Activated T-cell treated with anti-CD3 and anti-CD28 coated beads for 4 hours (primary cell): ENCODE results near the gene ATL2.
"Not testable (repeated sequence)": the region's sequence is repeated elsewhere in the genome, so short reads cannot be mapped to it uniquely, and the experiment has no call there.

ENCODE experiments used
- DNase-seq: peaks from one replicate; pipeline ENCODE4 v3.0.0-alpha.2; 2020

Gene ATL2

DNA sequence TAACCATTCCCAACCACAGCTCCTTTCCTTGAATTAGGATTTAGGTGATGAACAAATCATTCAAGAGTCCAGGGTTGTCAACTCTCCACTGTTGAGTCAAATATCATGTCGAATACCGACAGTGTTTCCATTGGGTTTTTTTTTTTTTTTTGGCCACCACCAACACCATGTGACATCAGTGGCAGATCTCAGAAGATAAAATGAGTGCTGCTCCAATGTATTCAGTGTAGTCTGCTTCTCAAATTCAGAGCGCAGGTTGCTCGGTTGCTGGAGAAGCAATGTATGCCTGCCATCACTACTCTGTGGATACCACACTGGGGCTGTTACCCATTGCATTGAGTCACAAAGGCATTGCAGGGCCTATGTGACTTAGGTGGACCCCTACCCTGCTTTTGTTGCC is 10.8 kb upstream of the ATL2 start:
- no peak for DNase-seq

DNA sequence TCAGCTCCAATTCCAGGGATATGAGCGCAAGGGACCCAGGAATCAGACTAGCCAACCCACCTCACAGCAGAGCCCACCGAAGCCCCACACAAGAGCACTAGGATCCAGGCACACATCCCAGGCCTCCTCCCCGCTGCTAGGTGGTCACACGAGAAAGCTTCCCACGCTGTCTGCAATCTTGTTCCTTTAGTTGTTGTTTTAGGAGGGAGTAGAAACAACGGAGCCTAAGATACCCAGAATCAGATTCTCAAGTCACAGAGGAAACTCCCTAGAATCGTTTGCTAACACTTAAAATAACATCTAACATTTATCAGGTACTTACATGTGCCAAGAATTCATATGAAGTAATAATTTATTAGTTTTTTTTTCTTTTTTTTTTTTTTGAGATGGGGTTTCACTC is 9.7 kb upstream of the ATL2 start:
- no peak for DNase-seq

DNA sequence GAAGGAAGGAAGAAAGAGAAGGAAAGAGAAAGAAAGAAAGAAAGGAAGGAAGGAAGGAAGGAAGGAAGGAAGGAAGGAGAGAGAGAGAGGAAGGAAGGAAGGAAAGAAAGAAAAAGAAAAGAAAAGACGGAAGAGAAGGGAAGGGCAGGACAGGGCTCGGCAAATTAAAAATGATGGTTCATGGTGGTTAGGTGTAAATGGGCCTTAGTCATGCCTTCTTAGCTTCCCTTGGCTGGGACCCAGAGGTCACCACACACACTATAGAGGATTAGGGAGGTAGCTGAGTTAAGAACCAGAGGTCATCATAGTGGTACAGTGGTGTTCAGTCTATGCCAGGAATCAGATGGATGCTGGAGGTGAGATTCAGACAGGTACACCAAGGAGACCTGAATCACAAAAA is 9.3 kb upstream of the ATL2 start:
- DNase-seq: no peak

DNA sequence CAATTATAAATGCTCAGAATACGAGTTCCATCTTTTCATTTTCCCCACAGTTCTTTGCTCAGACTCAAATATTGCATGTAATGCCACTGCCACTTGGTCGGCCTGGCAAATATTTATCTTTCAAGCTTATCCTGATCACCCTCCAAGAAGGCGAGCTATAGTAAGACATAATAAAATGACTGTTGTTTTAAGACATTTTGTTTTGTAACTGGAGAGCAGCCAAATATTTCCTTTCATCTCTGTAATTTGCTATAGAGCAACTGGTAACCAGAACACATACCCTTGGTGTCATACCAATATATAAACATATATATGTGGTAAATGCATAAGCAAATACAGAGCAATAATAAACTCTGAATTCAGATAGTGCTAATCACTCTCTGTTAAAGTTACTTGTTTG is 7.3 kb upstream of the ATL2 start:
- DNase-seq: no peak

DNA sequence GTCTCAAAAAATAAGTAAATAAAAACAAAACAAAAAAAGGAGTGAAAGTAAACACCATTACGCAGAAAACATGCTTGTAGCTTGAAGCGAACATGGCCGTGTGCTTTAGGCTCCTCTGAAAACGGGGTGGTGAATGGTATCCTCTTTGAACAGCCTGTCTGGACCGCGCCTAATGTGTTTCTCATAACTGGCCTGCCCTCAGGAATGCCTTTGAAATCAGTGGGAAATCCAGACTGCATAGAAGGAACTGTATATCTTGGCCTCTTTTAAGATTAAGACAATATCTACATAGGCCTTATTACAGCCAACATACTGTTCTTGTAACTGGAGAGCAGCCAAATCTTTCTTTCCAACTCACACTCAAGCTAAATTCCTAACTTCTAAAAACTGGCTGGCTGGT is 6.7 kb upstream of the ATL2 start:
- not testable (repeated sequence) for DNase-seq

DNA sequence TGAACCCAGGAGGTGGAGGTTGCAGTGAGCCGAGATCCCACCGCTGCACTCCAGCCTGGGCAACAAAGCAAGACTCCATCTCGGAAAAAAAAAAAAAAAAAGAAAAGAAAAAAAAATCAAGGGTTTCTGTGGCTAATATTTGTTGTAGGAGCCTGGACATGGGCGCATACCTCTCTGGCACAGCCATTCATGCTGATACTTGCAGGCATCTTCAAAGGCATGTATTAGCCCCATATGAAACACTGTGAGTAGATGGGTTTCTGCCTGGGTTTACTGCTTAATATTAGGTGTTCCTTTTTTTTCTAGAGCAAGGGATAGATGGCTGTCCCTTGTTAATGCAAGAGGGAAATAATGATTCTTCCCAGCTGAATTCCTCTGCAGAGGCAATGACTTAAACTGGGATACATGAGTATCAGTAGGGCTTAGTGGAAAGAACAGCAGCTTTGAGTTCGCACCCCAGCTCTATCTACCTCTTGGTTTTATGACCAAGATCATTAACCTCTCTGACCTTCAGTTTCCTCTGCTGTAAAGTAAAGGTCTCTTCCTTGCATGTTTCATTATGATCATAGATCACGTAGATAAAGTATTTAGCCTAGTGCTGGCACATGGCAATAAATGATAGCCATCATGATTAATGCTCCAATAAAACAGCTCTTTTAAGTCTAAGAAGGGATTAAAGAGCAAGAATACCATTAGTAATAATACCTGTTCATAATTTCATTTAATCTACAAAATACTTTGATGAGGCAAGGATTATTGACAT is 4.5 kb upstream of the ATL2 start:
- no peak for DNase-seq

DNA sequence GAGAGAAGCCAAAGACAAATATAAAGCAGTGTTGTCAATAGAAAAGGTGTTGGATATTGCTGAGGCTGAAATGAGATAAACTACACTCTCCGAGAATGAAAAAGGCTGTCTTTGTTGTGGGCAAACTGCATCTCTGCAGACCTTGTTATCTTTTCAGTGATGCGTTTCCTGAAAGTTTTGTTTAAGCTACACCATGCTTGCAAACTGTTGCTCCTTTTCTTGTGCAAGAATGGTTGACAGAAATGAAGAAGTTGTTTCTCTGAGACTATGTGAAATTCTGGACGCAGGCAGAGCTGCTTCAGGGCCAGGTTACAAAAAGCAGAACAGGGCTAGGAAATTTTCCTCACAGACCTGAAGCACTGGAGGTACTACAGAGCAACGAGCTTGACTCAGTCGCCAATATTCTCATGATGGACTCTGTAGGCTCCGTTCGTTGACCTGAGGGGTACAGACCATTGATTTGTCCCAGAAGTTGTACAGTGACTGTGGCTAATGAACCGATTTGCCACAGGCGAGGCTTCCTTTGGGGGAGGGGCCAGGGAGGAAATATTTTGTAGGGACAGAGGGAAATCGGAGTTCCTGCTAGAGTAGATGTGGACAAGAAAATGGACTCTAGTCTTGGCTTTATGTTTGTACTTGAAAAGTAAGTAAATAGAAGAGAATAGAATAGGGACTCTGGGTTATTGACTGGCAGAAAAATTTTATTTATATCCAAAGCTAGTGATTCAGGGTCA is 3.5 kb upstream of the ATL2 start:
- no peak for DNase-seq

DNA sequence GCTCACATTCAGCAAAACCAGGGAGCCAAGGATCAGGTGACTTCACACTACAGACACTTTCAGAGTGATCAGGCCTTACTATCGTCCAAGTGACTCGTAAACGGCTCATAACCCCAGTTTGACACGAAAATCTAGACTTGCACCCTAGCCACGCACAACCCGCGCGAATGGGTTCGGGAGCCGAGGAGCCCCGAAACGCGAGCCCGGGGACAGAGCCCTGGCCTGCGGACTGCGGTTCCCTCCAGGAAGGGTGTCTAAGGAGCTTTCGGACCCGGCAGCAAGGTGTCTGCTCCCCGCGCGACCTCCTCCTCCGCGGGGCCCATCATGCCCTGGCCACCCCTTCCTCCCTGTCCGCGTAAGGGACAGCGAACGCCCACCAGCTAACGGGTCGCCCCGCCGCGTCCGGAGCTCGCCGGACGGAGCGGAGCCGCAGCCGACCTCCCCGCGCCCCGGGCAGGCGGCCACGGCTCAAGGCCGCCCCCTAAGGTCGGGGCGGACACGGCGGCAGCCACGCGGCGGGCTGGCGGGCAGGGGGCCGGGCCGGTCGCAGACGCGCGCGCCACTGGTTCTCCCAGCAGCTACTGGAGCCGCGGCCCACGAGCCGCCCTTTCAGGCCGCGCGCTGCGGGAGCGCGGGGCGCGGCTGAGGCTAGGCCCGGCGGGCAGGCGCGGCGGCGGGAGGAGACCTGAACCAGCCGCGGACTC is 575 bp downstream of the ATL2 start:
- DNase-seq: peak; percentile 37

DNA sequence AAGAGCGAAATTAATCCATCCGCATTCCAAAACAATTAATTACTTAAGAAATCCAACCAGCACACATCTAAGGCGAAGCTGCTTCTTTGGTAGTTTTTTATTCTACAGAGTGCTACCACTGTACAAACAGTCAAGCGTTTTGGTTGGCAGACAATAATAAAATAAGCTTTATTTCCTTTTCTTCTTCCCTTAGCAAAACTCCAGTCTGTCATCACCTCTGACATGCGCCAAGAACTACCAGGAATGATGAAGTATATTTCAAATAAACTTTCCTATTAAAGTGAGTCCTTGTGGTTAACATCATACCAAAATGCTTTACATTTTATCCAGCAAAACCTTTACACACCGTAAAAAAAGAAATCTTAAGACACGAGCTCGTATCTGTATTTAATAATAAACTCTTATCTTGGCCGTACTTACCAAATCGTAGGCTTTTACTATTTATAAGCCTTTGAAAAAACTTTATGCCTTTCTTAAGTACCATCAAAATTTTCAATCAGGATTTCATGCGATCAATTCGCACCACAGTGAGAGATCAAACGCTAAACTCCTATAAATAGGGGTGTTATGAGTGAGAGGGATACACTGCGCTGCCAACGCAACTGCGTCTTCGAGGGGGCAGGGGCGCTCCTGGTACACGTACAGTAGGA is 1.3 kb downstream of the ATL2 start:
- DNase-seq: no peak

DNA sequence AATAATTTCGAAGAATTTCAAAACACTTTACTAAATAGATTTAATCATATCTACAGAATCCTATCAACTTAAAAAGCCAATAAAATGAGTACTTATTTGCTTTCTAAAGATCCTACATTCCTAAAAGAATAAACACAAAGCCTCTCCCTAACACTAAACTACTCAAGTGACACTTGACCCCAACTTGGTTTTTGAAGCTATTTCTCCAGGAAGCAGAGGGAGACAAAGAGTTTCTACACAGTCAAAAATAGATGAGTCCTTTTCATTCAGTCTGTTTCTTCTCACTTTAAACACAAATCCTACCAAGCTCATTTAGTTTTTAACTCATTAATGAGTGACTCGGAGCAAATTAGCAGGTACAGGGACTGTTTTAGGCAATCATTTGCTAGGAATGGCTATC is 2.1 kb downstream of the ATL2 start:
- DNase-seq: no peak

DNA sequence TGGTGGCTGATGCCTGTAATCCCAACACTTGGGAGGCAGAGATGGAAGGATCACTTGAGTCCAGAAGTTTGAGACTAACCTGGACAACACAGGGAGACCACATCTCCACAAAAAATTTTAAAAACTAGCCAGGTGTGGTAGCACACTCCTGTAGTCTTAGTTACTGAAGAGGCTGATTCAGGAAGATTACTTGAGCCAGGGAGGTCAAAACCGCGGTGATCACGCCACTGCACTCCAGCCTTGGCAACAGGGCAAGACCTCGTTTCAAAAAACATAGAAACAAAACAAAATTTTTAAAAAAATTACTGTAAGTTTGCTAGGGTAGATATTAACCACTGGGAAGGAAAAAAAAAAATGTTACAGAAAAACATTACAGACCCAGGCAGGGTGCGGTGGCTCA is 5.8 kb downstream of the ATL2 start:
- no peak for DNase-seq

DNA sequence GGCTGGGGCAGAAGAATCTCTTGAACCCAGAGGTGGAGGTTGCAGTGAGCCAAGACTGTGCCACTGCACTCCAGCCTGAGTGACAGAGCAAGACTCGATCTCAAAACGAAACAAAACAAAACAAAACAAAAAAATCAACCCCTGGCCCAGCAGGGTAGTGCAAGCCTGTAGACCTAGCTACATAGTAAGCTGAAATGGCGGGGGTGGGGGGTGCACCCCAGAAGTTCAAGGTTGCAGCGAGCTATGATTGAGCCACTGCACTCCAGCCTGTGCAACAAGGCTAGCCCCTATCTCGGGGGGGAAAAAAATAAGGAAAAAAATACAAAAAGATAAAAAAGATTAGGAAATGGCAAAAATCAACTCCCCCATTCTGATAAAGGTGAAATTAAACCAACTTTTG is 6.4 kb downstream of the ATL2 start:
- no peak for DNase-seq

DNA sequence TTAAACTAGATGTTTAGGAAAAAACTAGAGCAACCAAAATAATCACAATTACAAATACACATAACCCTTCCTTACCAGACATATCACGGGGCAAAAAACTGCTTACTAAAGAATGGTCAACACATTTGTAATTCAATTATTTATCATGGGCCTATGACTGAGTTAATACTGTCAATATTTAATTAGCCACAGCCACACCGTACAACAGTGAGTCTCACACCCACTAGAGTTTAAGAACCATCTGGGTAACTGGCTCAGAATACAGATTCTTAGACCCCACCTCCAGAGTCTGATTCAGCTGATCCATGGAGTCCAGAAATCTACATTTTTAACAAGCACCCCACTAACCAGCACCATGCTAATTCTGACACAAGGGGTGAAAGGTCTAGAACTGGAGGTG is 14.8 kb downstream of the ATL2 start:
- no peak for DNase-seq

DNA sequence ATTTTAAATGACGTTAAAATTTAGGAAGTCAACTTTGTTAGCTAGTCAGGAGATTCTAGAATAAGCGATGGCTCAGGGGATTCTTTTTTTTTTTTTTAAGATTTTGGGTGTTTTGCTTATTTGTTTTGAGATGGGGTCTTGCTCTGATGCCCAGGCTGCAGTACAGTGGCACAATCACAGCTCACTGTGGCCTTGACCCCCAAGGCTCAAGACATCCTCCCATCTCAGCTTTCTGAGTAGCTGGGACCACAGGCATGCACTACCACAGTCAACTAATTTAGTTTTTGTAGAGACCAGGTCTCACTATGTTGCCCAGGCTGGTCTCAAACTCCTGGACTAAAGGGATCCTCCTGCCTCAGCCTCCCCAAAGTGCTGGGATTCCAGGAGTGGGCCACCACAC is 16.9 kb downstream of the ATL2 start:
- DNase-seq: no peak

DNA sequence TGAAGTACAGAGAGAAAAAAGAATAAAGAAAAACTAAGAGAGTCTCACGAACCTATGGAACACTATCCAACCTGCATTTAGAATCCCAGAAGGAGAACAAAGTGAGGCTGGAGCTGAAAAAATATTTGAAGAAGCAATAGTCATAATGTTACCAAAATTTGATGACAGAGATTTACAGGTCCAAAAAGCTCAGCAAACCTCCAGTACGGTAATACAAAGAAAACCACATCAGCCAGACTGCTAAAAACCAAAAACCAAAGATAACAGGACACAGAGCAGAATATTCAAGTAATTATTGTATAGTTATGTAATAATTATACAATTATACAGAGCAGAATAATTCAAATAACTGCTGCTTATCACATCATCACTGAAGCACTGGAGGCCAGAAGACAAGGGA is 23.7 kb downstream of the ATL2 start:
- DNase-seq: no peak

DNA sequence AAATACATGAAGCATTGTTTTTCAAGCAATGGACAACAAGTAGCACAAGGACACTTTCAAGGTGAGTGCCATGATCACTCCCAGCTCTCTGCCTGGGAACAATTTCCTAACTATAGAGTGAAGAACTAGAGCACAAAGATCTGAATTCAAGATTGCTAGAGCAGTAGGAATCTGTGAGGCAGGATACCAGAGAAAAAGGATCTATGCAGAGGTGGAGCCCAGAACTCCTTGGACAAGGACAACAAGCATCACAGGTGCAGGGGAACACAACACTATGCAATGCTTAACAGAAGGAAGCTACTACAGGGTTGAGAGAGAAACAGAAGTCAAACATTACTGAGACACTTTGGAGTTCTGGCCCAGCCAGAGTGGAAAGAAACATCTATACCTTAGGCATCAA is 24.7 kb downstream of the ATL2 start:
- no peak for DNase-seq

DNA sequence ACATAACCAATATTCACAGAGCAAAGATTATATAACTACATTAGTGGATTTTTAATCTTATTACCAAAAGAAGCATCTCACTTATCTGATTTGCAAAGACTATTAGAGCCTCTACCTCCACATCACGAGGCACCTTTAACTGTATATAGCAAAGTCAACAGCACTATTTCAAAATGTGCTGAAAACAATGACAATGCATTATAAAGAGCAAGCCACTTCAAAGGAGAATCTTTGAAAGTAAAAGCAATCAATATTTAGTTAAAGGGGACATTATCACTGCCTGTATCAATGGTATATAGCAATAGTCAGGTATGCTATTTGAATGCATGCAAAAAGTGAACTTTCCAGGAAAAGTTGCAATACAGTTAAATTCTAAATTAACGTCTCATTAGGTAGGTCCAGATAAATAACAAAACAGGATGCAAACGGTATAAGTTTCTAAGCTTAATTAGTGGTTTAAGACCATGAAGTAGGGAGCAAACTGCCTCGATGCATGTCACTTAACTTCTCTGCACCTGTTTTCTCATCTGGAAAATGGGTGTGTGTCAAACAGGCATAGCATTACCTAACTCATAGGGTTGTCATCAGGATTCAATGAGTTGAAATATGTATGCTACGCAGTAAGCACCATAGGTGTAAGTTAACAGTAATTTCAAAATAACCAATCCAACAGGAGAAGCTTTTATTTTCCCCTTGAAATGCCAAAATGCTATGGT is 31.6 kb downstream of the ATL2 start:
- DNase-seq: no peak

DNA sequence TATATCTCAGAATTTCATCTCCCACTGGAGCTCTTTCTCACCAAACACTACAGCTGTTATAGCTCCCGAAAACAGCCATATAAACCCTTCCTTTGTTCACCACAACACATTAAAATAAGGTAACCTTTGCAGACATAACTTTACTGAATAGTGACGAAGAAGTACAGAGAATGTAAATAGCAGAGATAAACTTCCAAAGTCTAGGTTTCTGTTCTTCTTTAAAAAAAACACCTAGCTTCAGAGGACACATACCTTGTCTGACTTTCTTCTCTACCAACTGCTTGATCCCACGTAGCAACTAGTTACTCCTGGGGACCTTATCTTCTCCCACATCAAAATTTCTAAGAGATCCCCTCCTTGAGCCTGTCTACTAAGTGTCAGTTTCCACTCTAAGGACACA is 32.3 kb downstream of the ATL2 start:
- DNase-seq: no peak

DNA sequence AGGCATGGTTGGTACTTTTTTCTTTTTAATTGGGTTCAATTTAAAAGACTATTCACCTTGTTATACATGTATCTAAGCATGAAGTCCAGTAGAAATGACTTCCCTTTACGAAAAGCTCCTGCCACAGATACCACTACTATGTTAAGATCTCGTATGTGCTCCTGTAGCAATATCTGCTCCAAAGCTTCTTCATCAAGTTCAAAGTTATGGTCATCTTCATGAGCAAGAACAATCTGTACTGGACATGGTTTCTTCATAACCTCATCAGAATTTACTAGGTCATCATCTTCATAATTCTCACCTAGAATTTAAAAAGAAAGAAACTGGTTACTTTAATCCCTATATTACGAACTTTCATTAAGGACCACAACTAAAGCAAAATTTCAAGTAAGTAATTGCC is 33.9 kb downstream of the ATL2 start:
- DNase-seq: no peak

DNA sequence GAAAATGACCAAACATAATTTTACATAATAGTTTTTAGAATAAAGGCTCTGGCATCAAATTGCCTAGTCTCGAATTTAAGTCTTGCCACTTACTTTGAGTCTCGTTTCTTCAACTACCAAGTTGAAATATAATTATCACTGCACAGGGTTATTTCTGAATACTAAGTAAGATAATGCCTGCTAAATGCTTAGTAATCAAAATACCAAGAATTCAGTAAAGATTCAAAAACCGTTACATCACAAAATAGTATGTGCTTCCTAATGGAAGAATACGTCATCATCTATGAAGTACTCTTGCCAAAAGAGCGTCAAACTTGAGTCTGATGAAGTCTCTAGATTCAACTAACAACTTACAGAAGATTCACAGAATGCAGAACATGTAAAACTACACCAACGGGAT is 40.5 kb downstream of the ATL2 start:
- DNase-seq: no peak

DNA sequence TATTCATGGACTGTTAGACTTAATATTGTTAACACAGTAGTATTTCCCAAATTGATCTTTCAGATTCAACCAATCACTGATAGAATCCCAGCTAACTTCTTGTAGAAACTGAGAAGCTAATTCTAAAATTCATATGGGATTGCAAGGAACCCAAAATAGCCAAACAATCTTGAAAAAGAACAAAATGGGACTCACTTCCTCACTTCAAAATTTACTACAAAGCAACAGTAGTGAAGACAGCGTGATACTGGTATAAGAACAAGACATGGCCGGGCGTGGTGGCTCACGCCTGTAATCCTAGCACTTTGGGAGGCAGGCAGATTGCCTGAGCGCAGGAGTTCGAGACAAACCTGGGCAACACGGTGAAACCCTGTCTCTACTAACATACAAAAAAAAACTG is 46.3 kb downstream of the ATL2 start:
- DNase-seq: no peak

DNA sequence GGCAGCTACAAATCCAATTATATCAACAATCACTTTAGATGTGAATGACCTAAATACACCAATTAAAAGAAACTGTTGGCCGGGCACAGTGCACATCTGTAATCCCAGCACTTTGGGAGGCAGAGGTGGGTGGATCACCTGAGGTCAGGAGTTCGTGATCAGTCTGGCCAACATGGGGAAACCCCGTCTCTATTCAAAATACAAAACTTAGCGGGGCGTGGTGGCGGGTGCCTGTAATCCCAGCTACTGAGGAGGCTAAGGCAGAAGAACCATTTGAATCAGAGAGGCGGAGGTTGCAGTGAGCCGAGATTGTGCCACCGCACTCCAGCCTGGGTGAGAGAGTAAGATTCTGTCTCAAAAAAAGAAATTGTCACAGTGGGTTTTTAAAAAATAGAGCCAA is 49.5 kb downstream of the ATL2 start:
- DNase-seq: no peak

DNA sequence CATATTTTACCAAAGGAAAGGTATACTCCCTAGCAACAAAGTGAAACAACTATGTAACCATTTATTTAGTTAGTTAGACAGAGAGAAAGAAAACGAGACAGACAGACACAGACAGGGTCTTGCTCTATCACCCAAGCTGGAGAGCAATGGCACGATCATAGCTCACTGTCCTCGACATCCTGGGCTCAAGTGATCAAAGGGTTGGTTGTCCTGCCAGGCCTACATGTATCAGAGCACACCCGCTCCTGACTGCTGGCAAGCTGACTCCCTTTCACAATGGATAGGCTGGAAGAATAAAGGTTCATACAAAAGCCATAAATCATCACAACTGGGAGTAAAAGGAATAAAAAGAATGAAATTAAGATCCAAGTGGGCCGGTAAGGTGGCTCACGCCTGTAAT is 53.5 kb downstream of the ATL2 start:
- no peak for DNase-seq
